K562 (cell line): ENCODE results near the gene CRLF1. TPM values are rescaled to one million over a fixed set of nuclear protein-coding genes. Genes with fewer than 3 reads are reported as not detected.

Source experiments
- CBFA2T2 ChIP-seq: fragments of 450-650 bp; conservative IDR thresholded peaks from 2 replicates; pipeline ENCODE4 v1.6.1; 2017; ENCODE audit warnings: mild to moderate bottlenecking
- CCNT2 ChIP-seq: IDR thresholded peaks from 2 replicates; pipeline ENCODE4 v1.6.1; 2011; ENCODE audit warnings: borderline replicate concordance, low read depth, mild to moderate bottlenecking, moderate library complexity, mixed read lengths, low read length; ENCODE audit not compliant: insufficient read length; ENCODE audit errors: extremely low read depth
- CHD2 ChIP-seq: IDR thresholded peaks from 2 replicates; pipeline ENCODE4 v1.6.1; 2011; ENCODE audit warnings: low read depth, low read length
- ESRRA ChIP-seq: fragments of 450-650 bp; IDR thresholded peaks from 2 replicates; pipeline ENCODE4 v1.6.1; 2014; ENCODE audit warnings: low read depth, mild to moderate bottlenecking, moderate library complexity, borderline replicate concordance
- HES1 ChIP-seq: fragments of 450-650 bp; IDR thresholded peaks from 2 replicates; pipeline ENCODE4 v1.6.1; 2016; ENCODE audit warnings: low read depth, mild to moderate bottlenecking, moderate library complexity
- NFE2L1 ChIP-seq: fragments of 450-650 bp; IDR thresholded peaks from 2 replicates; pipeline ENCODE4 v1.6.1; 2016; ENCODE audit warnings: missing genetic modification characterization, low read depth, mild to moderate bottlenecking, missing compliant biosample characterization, moderate library complexity, borderline replicate concordance
- PHF8 ChIP-seq: fragments of 200-600 bp; sonication (generic); IDR thresholded peaks from 2 replicates; pipeline ENCODE4 v1.6.1; 2012; ENCODE audit warnings: mixed run types, mild to moderate bottlenecking, inconsistent platforms, low read length, moderate library complexity, borderline replicate concordance
- PKNOX1 ChIP-seq: fragments of 450-650 bp; IDR thresholded peaks from 2 replicates; pipeline ENCODE4 v1.6.1; 2016
- PTTG1 ChIP-seq: fragments of 450-650 bp; IDR thresholded peaks from 2 replicates; pipeline ENCODE4 v1.6.1; 2016; ENCODE audit warnings: low read depth, mild to moderate bottlenecking, missing genetic modification characterization, missing compliant biosample characterization
- RERE ChIP-seq: sonication (generic); formaldehyde crosslinking; IDR thresholded peaks from 2 replicates; pipeline ENCODE4 v1.8.0; 2023; ENCODE audit warnings: missing genetic modification reagents, mild to moderate bottlenecking, borderline replicate concordance
- RHOXF2B ChIP-seq: fragments of 250-450 bp; sonication (Bioruptor Pico); conservative IDR thresholded peaks from 2 replicates; pipeline ENCODE4 v1.5.1; 2021
- SMC3 ChIP-seq: conservative IDR thresholded peaks from 2 replicates; pipeline ENCODE4 v1.6.1; 2011; ENCODE audit warnings: low read depth, low read length, improper control_type of control experiment; ENCODE audit not compliant: insufficient read depth
- SP1 ChIP-seq: sonication (generic); formaldehyde crosslinking; IDR thresholded peaks from 2 replicates; pipeline ENCODE4 v1.8.1; 2022; ENCODE audit warnings: mild to moderate bottlenecking, missing genetic modification reagents
- ZNF75A ChIP-seq: fragments of 450-650 bp; formaldehyde crosslinking; IDR thresholded peaks from 2 replicates; pipeline ENCODE4 v1.4.0; 2020; ENCODE audit warnings: mild to moderate bottlenecking
- ZNF830 ChIP-seq: fragments of 250-450 bp; sonication (Bioruptor Pico); IDR thresholded peaks from 2 replicates; pipeline ENCODE4 v1.5.0; 2021; ENCODE audit warnings: mild to moderate bottlenecking
- polyA plus RNA-seq, 8 experiments: library from polyadenylated mRNA; depleted of rRNA in 4 of 8; stranded (reverse) in 5 of 8; unstranded in 3 of 8; fragments of >200 nt; fragmentation: Nextera tagmentation in 2 of 8; fragmentation: Illumina TruSeq in 1 of 8; extraction: Ambion mirVana in 2 of 8; extraction: Trizol in 1 of 8; gene quantifications; 2 replicates each; pipeline versions ENCODE4 v1.2.1 to v1.2.3, GENCODE V29; 2011 to 2014; ENCODE audit warnings: inconsistent platforms in 1 of 8, missing spikeins in 1 of 8
- total RNA-seq, 7 experiments: library from RNA; depleted of rRNA in 6 of 7; stranded (reverse); fragments of >200 nt in 6 of 7; fragmentation: Illumina TruSeq in 2 of 7; extraction: Trizol in 2 of 7; gene quantifications; 2 replicates each; pipeline versions ENCODE4 v1.2.1 to v1.2.3, GENCODE V29; 2011 to 2021; ENCODE audit warnings: low replicate concordance in 1 of 7
- TF ChIP-seq, protein P1 (sequence below): fragments of 450-650 bp; IDR thresholded peaks from 2 replicates; pipeline ENCODE4 v1.7.1; 2018; ENCODE audit warnings: mild to moderate bottlenecking, low read depth; ENCODE audit not compliant: partially characterized antibody
- TF ChIP-seq, protein P2 (sequence below): fragments of 450-650 bp; IDR thresholded peaks from one replicate; pipeline ENCODE4 v1.6.1; 2018; ENCODE audit warnings: mild to moderate bottlenecking, moderate library complexity; ENCODE audit not compliant: partially characterized antibody

The CRLF1 gene
- total and polyA plus RNA-seq, 9 of the 15 experiments (the other 6 are each of a cell fraction or from before 2014, with no cell fraction given), result 0.85 to 3.6 (median 1.7) TPM

- TF ChIP-seq, protein P1, sequence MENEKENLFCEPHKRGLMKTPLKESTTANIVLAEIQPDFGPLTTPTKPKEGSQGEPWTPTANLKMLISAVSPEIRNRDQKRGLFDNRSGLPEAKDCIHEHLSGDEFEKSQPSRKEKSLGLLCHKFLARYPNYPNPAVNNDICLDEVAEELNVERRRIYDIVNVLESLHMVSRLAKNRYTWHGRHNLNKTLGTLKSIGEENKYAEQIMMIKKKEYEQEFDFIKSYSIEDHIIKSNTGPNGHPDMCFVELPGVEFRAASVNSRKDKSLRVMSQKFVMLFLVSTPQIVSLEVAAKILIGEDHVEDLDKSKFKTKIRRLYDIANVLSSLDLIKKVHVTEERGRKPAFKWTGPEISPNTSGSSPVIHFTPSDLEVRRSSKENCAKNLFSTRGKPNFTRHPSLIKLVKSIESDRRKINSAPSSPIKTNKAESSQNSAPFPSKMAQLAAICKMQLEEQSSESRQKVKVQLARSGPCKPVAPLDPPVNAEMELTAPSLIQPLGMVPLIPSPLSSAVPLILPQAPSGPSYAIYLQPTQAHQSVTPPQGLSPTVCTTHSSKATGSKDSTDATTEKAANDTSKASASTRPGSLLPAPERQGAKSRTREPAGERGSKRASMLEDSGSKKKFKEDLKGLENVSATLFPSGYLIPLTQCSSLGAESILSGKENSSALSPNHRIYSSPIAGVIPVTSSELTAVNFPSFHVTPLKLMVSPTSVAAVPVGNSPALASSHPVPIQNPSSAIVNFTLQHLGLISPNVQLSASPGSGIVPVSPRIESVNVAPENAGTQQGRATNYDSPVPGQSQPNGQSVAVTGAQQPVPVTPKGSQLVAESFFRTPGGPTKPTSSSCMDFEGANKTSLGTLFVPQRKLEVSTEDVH, result no peak
- no peak for TF ChIP-seq ZNF75A
- TF ChIP-seq NFE2L1 (tag), result no peak
- peak; percentile 58; the same call in 1 of the 2 replicates for TF ChIP-seq PHF8
- TF ChIP-seq CBFA2T2, result no peak
- TF ChIP-seq, protein P2, sequence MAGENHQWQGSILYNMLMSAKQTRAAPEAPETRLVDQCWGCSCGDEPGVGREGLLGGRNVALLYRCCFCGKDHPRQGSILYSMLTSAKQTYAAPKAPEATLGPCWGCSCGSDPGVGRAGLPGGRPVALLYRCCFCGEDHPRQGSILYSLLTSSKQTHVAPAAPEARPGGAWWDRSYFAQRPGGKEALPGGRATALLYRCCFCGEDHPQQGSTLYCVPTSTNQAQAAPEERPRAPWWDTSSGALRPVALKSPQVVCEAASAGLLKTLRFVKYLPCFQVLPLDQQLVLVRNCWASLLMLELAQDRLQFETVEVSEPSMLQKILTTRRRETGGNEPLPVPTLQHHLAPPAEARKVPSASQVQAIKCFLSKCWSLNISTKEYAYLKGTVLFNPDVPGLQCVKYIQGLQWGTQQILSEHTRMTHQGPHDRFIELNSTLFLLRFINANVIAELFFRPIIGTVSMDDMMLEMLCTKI, result no peak
- no peak for TF ChIP-seq SMC3
- TF ChIP-seq ESRRA, result peak; percentile 87
- no peak for TF ChIP-seq RHOXF2B (CRISPR knock-in tag)
- TF ChIP-seq HES1, result no peak
- peak; percentile 83 for TF ChIP-seq SP1
- TF ChIP-seq PTTG1 (tag), result no peak
- no peak for TF ChIP-seq ZNF830
- no peak for TF ChIP-seq CHD2
- no peak for TF ChIP-seq PKNOX1
- peak; percentile 68 for TF ChIP-seq CCNT2
- no peak for TF ChIP-seq RERE (CRISPR knock-in tag)
Measured at GRCh38 chr19:18596752-18597157, 9.8 kb downstream of the CRLF1 start (continued).
